ENCODE data around the gene PEF1.

PEF1 gene

GRCh38 chr1:31671147-31671546 is 26.5 kb upstream of the PEF1 start:
- DNase-seq: no peak

GRCh38 chr1:31670593-31670964 is 25.9 kb upstream of the PEF1 start:
- no peak for DNase-seq

- no peak for DNase-seq
Observed at GRCh38 chr1:31669786-31670592, 25.3 kb upstream of the PEF1 start.

- no peak for DNase-seq
Observed at GRCh38 chr1:31669433-31669785, 24.7 kb upstream of the PEF1 start.

- no peak for DNase-seq
Observed at GRCh38 chr1:31668303-31668883, 23.7 kb upstream of the PEF1 start.

- no peak for DNase-seq
Observed at GRCh38 chr1:31667065-31667785, 22.5 kb upstream of the PEF1 start.

GRCh38 chr1:31666263-31666963 is 21.7 kb upstream of the PEF1 start:
- DNase-seq: no peak

GRCh38 chr1:31665234-31665878 is 20.7 kb upstream of the PEF1 start:
- DNase-seq: no peak

- no peak for DNase-seq
Observed at GRCh38 chr1:31664528-31664927, 19.9 kb upstream of the PEF1 start.

- DNase-seq: peak; percentile 35
Observed at GRCh38 chr1:31663622-31664452, 19.2 kb upstream of the PEF1 start.

- no peak for DNase-seq
Observed at GRCh38 chr1:31662463-31662862, 17.8 kb upstream of the PEF1 start.

GRCh38 chr1:31661856-31662255 is 17.2 kb upstream of the PEF1 start:
- DNase-seq: no peak

GRCh38 chr1:31660871-31661455 is 16.3 kb upstream of the PEF1 start:
- DNase-seq: no peak

- DNase-seq: no peak
Observed at GRCh38 chr1:31659889-31660288, 15.2 kb upstream of the PEF1 start.

- no peak for DNase-seq
Observed at GRCh38 chr1:31658721-31659120, 14.0 kb upstream of the PEF1 start.

GRCh38 chr1:31657972-31658510 is 13.4 kb upstream of the PEF1 start:
- DNase-seq: no peak

GRCh38 chr1:31657020-31657804 is 12.5 kb upstream of the PEF1 start:
- no peak for DNase-seq

GRCh38 chr1:31655756-31656155 is 11.1 kb upstream of the PEF1 start:
- DNase-seq: no peak

- DNase-seq: no peak
Observed at GRCh38 chr1:31655104-31655503, 10.4 kb upstream of the PEF1 start.

GRCh38 chr1:31654474-31654776 is 9.7 kb upstream of the PEF1 start:
- peak; percentile 66 for DNase-seq
